Kidney tubule cell (primary cell): ENCODE measurements around the gene NRARP.

ENCODE experiments used
- DNase-seq: peaks from one replicate; pipeline ENCODE4 v3.0.0-alpha.2; 2018; ENCODE audit warnings: low spot score

NRARP gene

GRCh38 chr9:137298401-137299202 is 3.5 kb downstream of the NRARP start:
- no peak for DNase-seq

GRCh38 chr9:137297966-137298365 is 4.1 kb downstream of the NRARP start:
- no peak for DNase-seq

GRCh38 chr9:137296670-137297664 is 5.1 kb downstream of the NRARP start:
- peak; percentile 39 for DNase-seq

GRCh38 chr9:137295849-137296669 is 6.0 kb downstream of the NRARP start:
- no peak for DNase-seq

GRCh38 chr9:137295238-137295811 is 6.7 kb downstream of the NRARP start:
- DNase-seq = peak; percentile 37

GRCh38 chr9:137294681-137295237 is 7.3 kb downstream of the NRARP start:
- peak; percentile 23 for DNase-seq

- DNase-seq = peak; percentile 70
Observed at GRCh38 chr9:137294091-137294680, 7.9 kb downstream of the NRARP start.

GRCh38 chr9:137293482-137294090 is 8.5 kb downstream of the NRARP start:
- peak; percentile 35 for DNase-seq

- DNase-seq = no peak
Observed at GRCh38 chr9:137293094-137293481, 9.0 kb downstream of the NRARP start.

- peak; percentile 76 for DNase-seq
Observed at GRCh38 chr9:137286975-137287383, 15.1 kb downstream of the NRARP start.

GRCh38 chr9:137281345-137282116 is 20.5 kb downstream of the NRARP start:
- no peak for DNase-seq

GRCh38 chr9:137280474-137281344 is 21.4 kb downstream of the NRARP start:
- no peak for DNase-seq

GRCh38 chr9:137279741-137280473 is 22.2 kb downstream of the NRARP start:
- DNase-seq = no peak

GRCh38 chr9:137278721-137279711 is 23.1 kb downstream of the NRARP start:
- DNase-seq = no peak

GRCh38 chr9:137278061-137278701 is 23.9 kb downstream of the NRARP start:
- peak; percentile 35 for DNase-seq
